Activated CD8-positive, alpha-beta memory T cell treated with anti-CD3 and anti-CD28 coated beads for 4 hours (primary cell): Measurements from ENCODE around the gene RSBN1L.
"Not testable (repeated sequence)": the region's sequence is repeated elsewhere in the genome, so short reads cannot be mapped to it uniquely, and the experiment has no call there.

ENCODE experiments used
- DNase-seq, 2 donors: peaks; one replicate each; pipeline ENCODE4 v3.0.0-alpha.2; 2020; ENCODE audit warnings: low read depth in 2 of 2

The RSBN1L gene

DNA sequence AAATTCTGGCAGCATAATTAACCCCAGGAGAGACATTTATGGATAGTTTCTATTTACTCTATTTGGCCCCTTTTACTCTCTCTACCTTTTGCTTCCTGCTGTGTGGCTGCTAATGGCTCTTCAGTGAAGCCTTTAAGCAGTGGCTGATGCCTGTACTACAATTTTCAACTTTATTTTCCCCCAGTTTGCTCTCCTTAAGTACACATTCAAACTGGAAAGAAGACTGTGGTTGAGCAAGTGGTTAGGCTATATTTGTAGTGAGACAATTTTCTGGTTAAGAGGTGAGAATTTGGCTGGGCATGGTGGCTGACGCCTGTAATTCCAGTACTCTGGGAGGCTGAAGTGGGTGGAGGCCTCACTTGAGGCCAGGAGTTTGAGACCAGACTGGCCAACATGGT lies 8.5 kb upstream of the RSBN1L start:
- DNase-seq, result no peak

DNA sequence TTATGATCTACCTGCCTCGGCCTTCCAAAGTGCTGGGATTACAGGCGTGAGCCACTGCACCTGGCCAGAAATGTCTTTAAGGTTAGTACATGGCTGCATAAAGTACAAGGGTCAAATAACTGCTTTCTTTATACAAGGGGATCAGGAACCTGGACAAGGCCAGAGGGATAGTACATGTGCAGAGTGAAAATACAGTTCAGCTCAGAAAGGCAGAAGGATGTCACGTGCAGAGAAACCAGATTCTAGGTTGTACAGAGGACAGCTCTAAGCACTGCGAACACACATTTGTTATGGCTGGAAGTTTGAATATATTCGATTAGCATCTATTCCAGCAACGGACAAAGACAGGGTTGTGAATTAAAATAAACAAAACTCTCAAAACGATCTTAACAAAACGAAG lies 6.0 kb upstream of the RSBN1L start:
- DNase-seq, result no peak

DNA sequence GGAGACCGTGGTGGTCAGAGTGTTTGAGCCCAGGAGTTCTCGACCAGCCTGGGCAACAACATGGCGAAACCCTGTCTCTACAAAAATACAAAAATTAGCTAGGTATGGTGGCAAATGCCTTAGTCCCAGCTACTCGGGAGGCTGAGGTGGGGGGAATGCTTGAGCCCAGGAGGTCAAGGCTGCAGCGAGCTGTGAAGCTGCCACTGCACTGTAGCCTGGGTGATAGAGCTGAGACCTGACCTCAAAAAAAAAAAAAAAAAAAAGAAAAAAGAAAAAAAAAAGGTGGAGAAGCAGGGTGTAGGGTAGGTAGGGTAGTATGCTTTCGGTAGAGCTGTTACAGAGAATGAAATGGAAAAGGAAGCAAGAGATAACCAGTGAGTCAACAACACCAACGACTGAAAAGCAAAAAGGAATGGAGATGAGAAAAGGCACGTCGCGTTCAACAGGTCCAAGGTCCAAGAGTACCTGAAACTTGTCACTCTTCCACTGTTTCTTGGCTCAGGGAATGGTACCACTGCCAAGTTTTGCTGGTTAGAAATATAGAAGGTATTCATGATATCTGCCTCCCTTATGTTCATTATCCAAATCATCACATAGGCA lies 4.3 kb upstream of the RSBN1L start:
- DNase-seq, result no peak

DNA sequence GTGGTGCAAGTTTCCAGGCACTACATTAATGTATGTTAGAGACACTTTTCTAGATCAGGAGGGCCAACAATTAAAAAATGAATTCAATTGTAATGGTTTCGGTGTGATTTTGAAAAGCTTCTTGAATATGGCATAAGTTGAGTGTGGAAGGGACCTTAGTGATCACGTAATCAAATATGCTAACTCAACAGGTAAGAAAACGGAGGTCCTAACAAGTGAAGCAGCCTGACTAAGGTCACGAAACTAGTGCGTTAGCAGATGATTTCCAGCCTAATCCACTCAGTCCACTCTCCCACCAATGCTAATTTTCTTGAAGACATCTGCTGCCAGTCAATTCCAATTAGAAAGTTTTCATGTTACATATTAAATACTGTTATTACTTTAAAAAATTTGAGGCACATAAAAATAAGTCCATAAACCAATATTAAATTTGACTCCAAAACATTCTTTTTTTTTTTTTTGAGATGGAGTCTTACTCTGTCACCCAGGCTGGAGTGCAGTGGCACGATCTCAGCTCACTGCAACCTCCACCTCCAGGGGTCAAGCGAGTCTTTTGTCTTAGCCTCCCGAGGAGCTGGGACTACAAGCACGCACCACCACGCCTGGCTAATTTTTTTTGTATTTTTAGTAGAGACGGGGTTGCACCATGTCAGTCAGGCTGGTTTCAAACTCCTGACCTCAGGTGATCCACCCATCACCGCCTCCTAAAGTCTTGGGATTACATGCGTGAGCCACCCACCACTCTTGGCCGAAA lies 2.3 kb upstream of the RSBN1L start:
- DNase-seq, result no peak

- peak; percentile 24 to 44 for DNase-seq
Measured at GRCh38 chr7:77696643-77697534, 630 bp downstream of the RSBN1L start.

GRCh38 chr7:77697535-77697831 lies 1.2 kb downstream of the RSBN1L start:
- no peak for DNase-seq

DNA sequence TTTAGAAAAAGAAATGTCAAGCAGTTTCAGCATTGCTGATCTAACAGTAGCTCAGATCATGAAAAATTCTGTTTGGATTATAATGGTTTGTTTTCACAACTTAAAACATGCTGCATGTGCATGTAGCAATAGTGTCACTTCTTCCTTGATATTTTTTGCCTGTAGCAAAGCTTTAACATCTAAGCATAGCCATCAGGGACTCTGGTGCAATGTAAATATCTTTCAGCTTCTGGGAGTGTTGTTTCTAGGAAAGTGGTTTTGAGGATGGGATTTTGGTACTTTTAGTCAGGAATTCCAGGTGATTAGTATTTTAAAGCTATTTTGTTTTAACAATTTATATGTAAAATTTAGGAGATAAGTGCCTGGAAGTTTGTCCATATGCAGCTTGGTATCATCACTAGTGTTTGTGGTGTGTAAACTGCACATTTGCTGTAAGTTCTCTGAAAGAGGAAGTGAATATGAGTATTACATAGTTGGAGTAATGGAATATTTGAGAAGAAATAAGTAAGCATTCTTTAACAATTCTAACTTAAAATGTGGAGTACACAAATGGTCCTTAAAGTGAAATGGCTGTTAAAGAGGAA lies 1.9 kb downstream of the RSBN1L start:
- DNase-seq, result no peak

- no peak for DNase-seq
Measured at GRCh38 chr7:77699056-77699455, 2.8 kb downstream of the RSBN1L start.

DNA sequence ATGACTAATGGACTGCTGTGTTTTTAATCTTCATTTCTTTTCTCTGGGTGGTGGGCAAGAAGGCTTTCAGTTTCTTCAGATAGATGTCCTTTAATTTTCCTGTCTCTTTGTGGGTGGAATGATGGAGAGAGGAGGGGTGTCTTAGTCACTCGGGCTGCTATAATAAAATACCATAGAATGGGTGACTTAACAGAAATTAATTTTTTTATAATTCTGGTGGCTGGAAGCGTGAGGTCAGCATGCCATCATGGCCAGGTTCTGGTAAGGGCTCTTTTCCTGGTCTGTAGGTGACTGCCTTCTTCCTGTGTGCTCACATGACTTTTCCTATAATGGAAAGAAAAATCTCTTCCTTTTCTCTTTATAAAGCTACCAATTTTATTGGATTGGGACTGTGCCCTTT lies 6.3 kb downstream of the RSBN1L start:
- no peak for DNase-seq

DNA sequence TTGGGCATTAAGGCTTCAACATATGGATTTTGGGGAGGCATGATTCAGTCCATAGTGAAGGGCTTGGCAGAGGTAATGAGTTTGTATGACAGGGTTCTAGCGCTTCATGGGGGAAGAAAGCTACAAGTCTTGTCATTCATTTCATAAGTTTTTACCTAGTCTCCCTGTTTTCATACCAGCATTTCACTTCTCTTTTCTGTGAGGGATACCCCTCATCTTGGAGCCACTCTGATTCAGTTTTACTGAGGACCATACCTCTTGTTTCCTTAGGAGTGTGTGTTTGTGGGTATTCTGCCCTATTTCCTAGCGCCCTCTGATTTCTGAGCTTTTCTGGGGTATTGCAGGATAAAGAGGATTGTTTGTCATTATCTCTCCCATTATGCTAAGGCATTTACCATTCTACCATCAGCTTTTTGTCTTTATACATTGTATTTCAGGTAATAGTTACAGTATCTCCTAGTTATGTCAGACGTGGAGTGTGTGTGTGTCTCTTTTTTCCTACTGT lies 6.8 kb downstream of the RSBN1L start:
- DNase-seq, result no peak

- not testable (repeated sequence) for DNase-seq
Measured at GRCh38 chr7:77703669-77704068, 7.4 kb downstream of the RSBN1L start.

GRCh38 chr7:77707504-77707992 lies 11.3 kb downstream of the RSBN1L start:
- DNase-seq, result no peak

GRCh38 chr7:77710067-77710466 lies 13.8 kb downstream of the RSBN1L start:
- DNase-seq, result no peak

- DNase-seq, result no peak
Measured at GRCh38 chr7:77710861-77711260, 14.6 kb downstream of the RSBN1L start.

GRCh38 chr7:77714195-77714594 lies 17.9 kb downstream of the RSBN1L start:
- no peak for DNase-seq

DNA sequence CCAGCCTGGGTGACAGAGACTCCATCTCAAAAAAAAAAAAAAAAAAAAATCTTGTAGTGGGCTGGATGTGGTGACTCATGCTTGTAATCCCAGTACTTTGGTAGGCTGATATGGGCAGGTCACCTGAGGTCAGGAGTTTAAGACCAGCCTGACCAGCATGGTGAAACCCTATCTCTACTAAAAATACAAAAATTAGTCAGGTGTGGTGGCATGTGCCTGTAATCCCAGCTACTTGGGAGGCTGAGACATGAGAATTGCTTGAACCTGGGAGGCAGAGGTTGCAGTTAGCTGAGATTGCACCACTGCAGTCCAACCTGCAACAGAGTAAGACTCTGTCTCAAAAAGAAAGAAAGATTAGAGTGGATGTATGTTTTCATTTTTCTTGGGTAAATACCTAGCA lies 18.7 kb downstream of the RSBN1L start:
- DNase-seq, result not testable (repeated sequence)

- DNase-seq, result no peak
Measured at GRCh38 chr7:77716804-77717203, 20.5 kb downstream of the RSBN1L start.

- not testable (repeated sequence) for DNase-seq
Measured at GRCh38 chr7:77717566-77717965, 21.3 kb downstream of the RSBN1L start.

GRCh38 chr7:77727527-77727926 lies 31.3 kb downstream of the RSBN1L start:
- DNase-seq, result no peak

DNA sequence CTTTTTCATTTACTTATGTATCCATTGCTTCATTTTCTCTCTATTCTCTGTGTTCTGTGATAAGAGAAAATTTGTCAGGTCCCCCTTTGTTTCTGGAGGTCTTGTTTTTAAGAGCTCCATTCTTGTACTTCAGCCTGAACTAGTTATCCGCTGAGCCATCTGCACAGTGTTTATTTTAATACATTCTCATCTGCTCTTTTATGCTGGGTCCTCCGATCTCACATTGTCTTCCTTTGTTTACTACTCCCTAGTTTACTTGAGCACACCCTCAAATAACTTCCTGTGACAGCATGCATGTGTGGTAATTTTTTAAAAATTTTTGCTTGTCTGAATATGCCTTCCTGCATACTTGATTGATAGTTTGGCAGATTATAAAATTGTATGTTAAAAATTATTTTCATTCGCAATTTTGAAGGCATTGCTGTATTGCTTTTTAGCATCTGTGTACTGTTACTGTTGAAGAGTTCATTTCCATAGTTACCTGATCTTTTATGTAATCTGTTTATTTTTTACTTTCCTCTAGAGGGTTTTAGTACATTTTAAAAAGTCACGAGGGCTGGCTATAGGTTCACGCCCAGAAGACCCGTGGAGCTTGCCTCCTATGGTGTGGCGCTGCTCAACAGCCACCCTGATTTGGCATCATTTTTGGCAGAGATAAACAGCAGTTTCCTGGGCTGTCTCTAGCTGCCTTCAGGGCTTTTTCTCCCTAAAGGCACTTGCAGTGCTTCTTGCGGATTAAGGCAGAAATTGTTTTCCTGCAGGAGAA lies 31.9 kb downstream of the RSBN1L start:
- no peak for DNase-seq
